T-helper 2 cell (primary cell): ENCODE measurements around the gene RBM27.
"Not testable (repeated sequence)": the region's sequence is repeated elsewhere in the genome, so short reads cannot be mapped to it uniquely, and the experiment has no call there.

Source experiments
- DNase-seq, 5 experiments: peaks; one replicate each; pipeline versions ENCODE4 v3.0.0 to v3.0.0-alpha.2; 2012 to 2022

Gene RBM27

GRCh38 chr5:146206257-146206656, 2.9 kb downstream of the RBM27 start:
- peak in 1 of 5 experiments; percentile 8 for DNase-seq

DNA sequence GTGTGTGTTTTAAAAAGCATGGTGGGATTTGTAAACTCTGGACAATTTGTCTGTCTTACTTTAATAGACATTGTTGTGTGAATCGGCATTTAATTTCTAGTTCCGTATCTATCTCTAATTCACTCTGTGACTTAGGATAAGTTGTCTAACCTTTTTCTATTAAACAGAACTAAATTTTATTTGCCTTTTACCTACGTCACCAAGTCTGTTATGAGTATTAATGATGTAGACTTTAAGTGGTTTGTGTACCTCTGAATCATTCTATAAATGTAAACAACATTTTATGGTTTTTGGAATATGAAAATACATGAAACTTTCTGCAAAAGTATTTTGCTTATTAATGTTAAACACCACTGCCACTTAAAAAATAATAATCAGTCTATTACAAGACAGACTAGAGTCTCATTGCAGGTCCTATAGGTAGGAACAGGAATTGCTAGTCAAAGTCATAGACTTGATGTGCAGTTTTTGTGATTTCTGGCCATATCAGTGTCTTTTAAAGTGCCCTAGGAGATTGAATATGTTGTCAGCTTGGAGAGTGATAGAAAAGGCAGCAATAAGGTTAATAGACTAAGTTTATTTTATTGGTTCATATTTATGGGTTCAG, 5.6 kb downstream of the RBM27 start:
- DNase-seq, result peak in 1 of 5 experiments; percentile 11

DNA sequence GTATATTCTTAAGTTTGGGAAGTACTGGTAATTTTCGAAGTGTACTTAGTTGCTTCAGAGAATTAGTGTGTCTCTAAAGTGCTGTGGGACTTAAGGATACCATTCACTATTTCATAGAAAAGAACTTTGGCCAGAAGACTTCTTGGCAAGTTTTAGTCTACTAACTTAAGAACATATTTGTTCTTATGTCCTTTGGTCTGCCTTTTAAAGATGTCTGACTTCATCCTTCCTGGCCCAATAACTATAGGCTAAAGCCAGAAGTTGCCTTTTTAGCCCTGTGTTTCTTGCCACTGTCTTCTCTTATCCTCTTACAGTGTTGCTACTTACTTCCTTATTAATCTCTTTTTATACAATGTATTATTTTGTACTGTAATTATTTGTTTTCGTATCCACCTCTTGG, 6.3 kb downstream of the RBM27 start:
- DNase-seq, result no peak

DNA sequence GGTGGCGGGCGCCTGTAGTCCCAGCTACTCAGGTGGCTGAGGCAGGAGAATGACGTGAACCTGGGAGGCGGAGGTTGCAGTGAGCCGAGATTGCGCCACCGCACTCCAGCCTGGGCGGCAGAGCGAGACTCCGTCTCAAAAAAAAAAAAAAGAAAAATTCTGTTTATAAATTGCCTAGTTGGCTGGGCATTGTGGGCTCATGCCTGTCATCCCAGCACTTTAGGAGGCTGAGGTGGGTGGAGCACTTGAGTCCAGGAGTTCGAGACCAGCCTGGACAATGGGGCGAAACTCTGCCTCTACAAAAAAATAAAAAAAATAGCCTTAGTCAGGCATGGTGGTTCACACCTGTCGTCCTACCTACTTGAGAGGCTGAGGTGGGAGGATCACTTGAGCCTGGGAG, 7.4 kb downstream of the RBM27 start:
- DNase-seq, result not testable (repeated sequence)

DNA sequence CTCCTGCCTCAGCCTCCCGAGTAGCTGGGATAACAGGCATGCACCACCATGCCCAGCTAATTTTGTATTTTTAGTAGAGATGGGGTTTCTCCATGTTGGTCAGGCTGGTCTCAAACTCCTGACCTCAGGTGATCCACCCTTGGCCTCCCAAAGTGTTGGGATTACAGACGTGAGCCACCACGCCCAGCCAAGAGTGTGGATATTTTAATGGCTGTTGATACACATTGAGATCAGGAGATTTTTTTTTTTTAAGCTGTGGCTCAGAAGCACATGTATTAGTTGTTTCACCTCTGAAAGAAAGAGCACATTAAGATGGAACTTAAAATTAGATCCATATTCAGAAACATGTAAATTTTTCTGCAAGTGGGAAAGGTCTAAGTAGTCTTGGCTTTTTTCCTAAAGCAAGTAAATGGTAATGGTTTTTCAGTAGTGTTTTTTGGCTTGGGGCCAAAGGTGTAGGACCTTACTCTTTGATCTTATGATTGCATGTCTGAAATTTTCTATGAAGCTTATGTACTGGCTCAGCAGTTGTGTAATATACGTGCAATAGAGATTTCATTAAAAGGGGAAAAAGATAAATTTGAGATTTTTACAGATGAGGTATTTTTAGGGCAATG, 9.9 kb downstream of the RBM27 start:
- no peak for DNase-seq

DNA sequence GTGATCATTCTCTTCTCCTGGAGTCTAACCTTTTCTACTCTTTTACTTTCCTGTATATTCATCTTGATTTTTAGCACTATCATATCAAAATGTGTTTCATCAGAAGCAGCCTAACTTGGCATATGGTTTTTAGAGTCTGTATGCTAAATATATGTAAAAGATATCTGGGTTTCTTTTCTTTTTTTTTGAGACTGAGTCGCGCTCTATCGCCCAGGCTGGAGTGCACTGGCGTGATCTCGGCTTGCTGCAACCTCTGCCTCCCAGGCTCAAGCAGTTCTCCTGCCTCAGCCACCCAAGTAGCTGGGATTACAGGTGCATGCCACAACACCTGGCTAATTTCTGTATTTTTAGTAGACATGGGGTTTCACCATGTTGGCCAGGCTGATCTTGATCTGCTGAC, 11.5 kb downstream of the RBM27 start:
- DNase-seq, result not testable (repeated sequence)

- no peak for DNase-seq
Measured at GRCh38 chr5:146218168-146218567, 14.8 kb downstream of the RBM27 start.

- DNase-seq, result no peak
Measured at GRCh38 chr5:146219243-146219642, 15.8 kb downstream of the RBM27 start.

DNA sequence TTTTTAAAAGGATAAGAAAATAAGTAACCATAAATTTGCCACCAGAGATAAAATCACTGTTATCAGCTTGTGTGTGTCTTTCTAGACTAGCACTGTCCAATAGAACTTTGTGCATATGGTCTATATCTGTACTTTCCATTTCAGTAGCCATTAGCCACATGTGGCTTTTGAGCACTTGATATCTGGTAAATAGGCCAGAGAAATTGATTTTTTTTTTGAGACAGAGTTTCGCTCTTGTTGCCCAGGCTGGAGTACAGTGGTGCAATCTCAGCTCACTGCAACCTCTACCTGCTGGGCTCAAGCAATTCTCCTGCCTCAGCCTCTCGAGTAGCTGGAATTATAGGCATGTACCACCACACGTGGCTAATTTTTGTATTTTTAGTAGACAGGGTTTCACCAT, 17.8 kb downstream of the RBM27 start:
- no peak for DNase-seq

DNA sequence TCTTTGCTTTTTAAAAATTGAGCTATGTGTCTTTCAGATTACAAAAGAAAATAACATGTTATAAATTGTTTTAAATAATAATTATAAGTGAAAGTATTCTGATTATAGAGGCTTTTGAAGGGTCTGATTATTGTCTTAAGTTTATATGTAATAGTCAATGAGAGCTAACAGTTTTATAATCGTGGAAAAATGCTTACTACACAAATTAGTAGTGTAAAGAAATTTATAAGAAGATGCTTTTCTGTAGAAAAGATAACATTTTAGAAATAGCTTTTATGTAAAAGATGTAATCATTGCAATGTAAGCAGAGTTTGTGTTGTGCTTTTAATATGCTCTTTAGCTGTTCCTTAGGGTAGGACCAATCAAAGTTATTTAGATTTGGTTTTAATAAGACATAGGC, 18.6 kb downstream of the RBM27 start:
- DNase-seq, result no peak

GRCh38 chr5:146223179-146223578, 19.8 kb downstream of the RBM27 start:
- no peak for DNase-seq

GRCh38 chr5:146229222-146229621, 25.8 kb downstream of the RBM27 start:
- DNase-seq, result no peak

DNA sequence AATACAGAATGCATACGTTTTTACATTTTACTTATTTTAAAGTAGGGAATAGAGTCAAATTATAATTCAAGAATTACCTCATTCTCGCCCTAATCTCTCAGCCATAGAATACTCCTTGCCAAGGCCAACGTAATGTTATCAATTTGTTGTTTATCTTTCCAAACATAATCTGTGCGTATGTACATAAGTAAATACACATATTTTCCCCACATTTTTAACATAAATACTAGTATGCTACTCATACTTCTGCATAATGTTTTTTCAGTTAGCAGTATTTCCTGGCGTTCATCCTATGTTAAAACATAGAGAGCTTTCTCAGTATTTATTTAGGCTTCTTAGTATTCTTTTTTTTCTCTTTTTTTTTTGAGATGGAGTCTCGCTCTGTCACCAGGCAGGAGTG, 28.8 kb downstream of the RBM27 start:
- no peak for DNase-seq

DNA sequence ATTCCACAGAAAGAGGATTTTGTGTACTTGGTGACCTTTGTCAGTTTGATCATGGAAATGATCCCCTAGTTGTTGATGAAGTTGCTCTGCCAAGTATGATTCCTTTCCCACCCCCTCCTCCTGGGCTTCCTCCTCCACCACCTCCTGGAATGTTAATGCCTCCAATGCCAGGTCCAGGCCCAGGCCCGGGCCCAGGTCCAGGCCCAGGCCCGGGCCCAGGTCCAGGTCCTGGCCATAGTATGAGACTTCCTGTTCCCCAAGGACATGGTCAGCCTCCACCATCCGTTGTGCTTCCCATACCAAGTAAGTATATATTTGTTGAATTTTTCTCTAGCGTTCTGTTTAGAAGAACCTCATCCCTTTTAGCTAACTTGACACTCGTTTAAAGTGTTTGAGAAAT, 30.0 kb downstream of the RBM27 start:
- no peak for DNase-seq

- no peak for DNase-seq
Measured at GRCh38 chr5:146238973-146239372, 35.6 kb downstream of the RBM27 start.

GRCh38 chr5:146240951-146241350, 37.5 kb downstream of the RBM27 start:
- no peak for DNase-seq

GRCh38 chr5:146243247-146243646, 39.8 kb downstream of the RBM27 start:
- no peak for DNase-seq

GRCh38 chr5:146248561-146248960, 45.2 kb downstream of the RBM27 start:
- no peak for DNase-seq

DNA sequence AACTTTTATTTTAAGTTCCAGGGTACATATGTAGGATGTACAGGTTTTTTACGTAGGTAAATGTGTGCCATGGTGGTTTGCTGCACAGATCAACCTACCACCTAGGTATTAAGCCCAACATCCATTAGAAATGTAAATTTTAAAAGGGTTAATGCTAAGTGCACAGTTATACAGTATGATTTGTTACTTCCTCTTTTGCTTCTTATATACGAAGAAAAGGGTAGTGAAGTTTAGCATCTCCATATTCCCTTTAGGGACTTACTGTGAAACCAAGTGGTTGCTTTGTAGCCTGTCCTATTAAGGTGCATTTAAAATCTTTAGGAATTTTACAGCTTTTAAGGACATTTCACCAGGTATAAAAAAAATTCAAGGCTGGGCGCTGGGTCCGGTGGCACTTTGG, 46.4 kb downstream of the RBM27 start:
- no peak for DNase-seq
